ENCODE measurements around the gene C13orf42. TPM values are rescaled to one million over a fixed set of nuclear protein-coding genes. Genes with fewer than 3 reads are reported as not detected.
A peak's percentile ranks its signal among the peaks of the same experiment; 100 is the strongest.

The C13orf42 gene
- 0.57 TPM for polyA plus RNA-seq (ENCODE audit: insufficient read length)
- long read RNA-seq, donor 1 = 0 reads
- long read RNA-seq, donor 2 = 0 reads
- long read RNA-seq, donor 3 = 0 reads
- long read RNA-seq, donor 4 = 0 reads
- long read RNA-seq, donor 5 = 0 reads
- long read RNA-seq, donor 6 = 0 reads
- long read RNA-seq, donor 7 = 0 reads
- long read RNA-seq, donor 8 = 0 reads

- no peak for DNase-seq
Measured at GRCh38 chr13:51111174-51111573, at the start of gene C13orf42. Gene C13orf42, minus strand, starts transcription at chr13:51111274. Its CDS starts 65 bp downstream, at chr13:51111209.

DNA sequence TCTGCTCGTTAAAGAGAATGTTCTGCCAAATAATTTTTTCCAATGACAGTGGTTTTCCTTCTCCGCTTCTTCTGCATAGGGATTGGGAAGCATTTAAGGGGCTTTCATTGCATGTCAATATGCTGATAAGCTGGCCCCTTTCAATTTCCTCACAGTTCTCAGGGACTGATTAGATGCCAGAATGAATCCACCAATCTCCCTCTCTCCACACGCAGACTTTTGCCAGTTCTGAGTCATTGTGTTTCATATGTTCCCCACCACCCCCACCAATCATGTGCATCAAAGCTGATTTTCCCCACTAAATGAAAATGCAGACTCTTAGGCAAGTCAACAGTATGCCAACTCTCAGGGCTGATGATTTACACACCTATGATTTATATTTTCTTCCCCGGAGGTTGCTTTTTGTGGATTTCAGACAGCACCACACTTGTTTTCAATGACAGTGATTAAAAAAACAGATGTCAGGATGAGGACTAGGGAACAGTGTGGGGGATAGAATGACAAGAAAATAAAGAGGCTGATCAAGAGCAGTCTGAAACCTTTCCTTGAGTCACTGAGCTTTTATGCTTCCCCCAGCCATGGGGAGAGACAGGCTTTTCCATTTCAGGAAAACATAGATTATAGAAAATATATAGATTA, 47.9 kb upstream of the C13orf42 start:
- no peak for DNase-seq

- no peak for DNase-seq
Measured at GRCh38 chr13:51158365-51158764, 47.3 kb upstream of the C13orf42 start.

DNA sequence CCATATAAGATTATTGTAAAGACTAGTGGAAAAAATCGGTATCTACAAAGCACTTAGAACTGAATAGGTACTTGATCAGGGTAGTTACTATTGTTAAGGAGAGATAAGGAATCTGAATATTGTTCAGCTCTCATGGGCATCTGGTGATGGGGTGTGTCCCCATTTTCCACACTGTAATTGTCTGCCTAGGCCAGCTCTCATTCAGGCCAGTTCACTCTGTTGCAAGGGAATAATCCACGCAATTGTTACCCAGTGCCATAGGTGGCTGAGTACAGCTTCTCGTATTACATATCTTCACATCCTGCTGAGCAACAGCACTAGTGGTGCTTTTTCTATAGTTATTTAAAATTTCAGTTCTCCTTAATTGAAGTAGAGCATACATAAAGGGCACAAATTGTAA, 45.6 kb upstream of the C13orf42 start:
- no peak for DNase-seq

DNA sequence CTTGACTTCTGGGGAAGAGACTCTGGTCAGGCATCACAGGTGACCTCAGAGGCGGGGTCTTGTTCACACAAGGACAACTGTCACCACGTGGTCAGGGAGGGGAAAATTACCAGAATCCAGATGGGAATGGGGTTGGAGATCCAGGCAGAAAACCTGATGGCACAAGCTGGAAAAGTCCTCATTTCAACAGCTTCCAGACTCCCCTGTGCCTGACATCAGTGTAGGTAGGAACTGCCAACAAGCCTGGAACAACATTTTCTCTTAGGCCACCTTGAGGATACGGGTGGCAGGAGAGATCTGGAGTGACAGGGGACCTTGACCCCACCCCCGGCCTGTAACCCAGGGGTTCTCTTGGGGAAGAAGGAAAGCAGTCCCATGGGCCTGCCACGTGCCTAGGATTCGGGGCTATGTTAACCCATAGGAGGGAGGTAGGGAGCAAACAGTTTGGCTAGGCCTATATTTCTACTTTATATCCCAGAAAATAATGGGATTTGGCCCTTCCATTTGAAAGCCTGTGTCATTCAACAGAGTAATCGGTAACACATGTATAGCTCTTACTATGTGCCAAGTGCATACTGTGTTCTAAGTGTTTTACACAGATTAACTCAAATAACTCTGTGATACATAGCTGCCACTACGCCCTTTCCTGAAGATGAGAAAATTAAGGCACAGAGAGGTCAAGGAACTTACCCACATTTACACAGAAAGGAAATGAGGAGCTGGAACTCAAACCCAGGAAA, 44.9 kb upstream of the C13orf42 start:
- DNase-seq = no peak

DNA sequence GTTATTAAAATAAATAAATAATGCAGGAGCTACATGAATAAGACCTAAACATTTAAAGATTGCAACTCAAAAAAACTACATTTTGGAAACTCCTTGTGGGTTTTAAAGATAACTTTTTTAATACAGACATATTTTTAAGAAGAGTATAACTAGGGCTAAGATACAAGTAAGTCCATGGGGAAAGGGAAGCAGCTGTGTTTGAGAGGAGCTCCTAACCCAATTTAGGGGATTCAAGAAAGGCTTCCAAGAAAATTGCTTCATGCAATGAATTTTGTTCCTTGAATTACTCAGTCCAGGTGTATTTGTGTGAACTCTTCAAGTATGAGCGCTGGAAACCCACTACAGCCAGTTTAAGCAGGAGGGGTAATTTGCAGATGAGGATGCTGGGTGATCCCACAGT, 44.1 kb upstream of the C13orf42 start:
- no peak for DNase-seq

DNA sequence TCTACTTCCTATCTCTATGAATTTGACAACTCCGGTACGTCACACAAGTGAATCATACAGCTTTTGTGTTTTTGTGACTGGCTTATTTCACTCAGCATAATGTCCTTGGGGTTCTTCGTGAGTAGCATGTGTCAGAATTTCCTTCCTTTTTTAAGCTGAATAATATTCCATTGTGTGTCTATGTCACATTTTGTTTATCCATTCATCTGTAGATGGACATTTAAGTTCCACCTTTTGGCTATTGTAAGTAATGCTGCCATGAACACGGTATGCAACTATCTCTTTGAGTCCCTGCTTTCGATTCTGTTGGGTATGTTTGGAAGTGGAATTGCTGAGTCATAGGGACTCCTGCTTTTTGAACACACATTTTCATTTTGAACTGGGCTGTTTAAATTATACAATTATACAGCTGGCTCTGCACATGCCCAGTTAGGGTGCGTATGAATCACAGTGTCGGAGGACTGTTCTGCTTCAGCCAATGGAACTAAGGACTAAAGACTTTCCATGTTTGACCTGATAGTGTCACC, 43.0 kb upstream of the C13orf42 start:
- no peak for DNase-seq

GRCh38 chr13:51153527-51153926, 42.5 kb upstream of the C13orf42 start:
- no peak for DNase-seq

GRCh38 chr13:51152701-51153100, 41.6 kb upstream of the C13orf42 start:
- no peak for DNase-seq

DNA sequence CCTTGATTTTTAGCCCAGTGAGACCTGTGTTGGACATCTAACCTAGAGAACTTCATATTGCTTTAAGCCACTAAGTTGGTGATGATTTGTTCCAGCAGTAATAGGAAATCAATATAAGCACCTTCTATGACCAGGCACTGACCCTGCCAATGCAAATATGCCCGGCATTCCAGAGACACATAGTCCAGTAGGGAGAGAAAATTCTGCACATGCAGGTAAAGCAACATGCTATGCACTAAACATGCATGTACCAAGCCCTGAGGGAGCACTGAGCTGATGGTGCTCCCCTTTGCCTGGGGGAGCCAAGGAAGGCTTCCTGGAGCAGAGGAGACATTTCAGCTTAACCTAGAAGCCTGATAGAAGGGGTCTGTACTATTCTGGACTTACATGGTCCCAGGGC, 40.4 kb upstream of the C13orf42 start:
- DNase-seq = no peak

DNA sequence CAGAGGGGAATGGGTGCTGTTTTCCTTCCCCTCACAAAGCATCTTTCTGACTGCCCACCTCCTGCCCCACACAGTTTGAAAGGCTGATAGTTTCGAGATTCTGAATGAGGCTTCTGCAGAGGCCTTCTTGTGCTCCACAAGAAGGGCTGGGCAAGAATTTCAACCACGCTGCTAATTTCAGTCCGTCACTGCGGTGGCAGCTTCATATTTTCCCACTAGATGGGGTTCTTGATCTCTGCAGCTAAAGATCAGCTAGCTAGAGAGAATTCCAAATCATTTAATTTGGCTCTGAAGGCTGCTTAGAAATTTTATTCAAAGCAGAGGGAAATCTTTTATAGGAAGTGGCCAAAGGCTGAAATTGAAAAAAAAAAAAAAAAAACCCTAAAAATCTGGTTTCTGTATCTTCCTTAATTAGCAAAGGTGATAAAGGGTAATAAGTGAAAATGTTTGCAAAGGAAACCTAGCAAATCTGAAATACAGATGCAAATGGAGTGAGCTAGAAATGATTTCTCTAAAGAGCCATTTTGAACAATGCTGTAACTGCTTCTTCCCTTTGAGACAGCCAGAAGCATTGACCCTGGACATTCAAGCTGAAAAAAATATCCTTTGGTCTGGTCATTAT, 38.0 kb upstream of the C13orf42 start:
- peak; percentile 62 for DNase-seq

GRCh38 chr13:51148223-51148951, 37.3 kb upstream of the C13orf42 start:
- DNase-seq = no peak

DNA sequence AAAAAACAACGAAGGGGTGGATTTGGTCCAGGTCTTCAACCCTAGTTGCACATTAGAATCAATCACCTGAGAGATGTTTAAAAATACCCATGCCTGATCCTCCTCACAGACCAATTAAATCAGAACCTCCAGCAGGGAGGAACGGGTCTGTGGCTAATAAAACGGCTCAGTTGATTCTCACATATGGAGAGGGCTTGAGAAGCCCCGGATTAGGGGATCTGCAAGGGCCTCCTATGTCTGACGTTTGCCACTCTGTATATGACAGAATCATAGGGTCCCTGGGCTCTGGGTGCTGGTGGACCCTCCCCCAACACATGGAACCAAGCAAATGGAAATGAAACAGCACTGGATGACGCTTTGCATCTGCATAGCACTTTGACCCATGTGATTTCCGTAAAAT, 36.7 kb upstream of the C13orf42 start:
- no peak for DNase-seq

- DNase-seq = no peak
Measured at GRCh38 chr13:51146667-51147066, 35.6 kb upstream of the C13orf42 start.

GRCh38 chr13:51137250-51137649, 26.2 kb upstream of the C13orf42 start:
- DNase-seq = no peak

DNA sequence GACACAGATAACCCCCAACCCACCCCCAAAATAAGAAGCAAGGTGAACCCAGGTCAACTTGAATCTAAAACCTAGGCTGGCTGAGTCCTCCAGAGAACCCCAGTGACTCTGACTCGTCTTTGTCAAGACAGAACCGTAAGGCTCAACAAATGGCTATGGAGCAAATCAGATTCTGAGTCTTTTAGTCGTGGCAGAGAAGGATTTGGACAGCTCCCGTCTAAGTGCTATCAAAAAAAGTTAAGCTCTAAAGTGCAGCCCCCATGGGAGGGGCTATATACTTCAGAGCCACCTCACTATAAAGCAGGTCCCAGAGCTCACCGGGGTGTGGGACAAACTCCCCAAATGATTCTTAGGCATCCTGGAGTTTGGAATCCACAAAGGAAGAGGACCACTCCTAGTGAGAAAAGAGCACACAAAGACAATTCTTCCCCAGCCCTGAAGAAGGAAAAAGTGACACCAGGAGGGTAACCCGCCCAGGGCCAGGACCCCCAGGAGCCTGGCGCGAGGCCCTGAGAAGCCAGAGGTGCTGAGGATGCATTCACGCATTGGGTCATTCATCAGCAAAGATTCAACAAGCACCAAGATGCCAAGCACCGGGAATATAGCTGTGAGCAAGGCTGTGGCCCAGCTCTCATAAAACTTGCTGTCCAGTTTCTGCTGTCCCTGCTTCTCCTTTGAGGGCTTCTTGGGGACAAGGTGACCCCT, 25.4 kb upstream of the C13orf42 start:
- no peak for DNase-seq

GRCh38 chr13:51134763-51135365, 23.8 kb upstream of the C13orf42 start:
- no peak for DNase-seq

GRCh38 chr13:51130348-51130747, 19.3 kb upstream of the C13orf42 start:
- DNase-seq = no peak

GRCh38 chr13:51125495-51126226, 14.6 kb upstream of the C13orf42 start:
- DNase-seq = peak; percentile 45

DNA sequence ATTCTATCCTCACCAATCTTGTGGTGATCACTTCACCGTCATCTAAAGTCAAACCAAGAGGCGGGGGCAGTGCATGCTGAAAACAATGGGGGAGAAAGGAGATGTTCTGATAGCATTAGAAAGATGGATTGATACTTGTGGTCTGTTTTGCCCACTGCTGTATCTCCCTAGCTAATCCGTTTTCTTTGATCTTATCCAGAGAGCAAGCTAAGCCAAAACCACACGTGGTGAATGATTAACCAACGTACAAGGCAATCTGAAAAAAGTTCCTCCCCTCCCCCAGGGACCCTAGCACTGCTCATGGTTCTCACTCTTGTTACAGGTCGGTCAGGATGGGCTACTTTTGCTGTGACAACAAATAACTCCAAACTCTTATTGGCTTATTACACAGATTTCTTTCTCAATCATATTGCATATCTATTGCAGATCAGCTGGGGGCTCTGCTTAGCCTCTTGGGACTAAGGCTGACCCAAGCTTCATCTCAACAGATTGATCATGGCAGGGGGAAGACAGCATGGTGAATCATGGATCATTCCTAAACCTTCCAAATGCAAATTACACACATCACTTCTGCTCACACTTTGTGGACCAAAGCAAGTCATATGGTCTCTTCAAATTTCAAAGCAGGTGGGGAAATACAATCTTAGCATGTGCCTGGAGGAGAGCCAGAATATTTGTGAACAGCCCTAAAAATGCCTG, 11.9 kb upstream of the C13orf42 start:
- peak; percentile 46 for DNase-seq
